Activated CD8-positive, alpha-beta memory T cell treated with anti-CD3 and anti-CD28 coated beads for 48 hours (primary cell): Measurements from ENCODE around the gene NAT8L.

Experiments used
- DNase-seq, 3 experiments: peaks; one replicate each; pipeline ENCODE4 v3.0.0-alpha.2; 2020; ENCODE audit warnings: low read depth in 2 of 3, low spot score in 2 of 3

The NAT8L gene

DNA sequence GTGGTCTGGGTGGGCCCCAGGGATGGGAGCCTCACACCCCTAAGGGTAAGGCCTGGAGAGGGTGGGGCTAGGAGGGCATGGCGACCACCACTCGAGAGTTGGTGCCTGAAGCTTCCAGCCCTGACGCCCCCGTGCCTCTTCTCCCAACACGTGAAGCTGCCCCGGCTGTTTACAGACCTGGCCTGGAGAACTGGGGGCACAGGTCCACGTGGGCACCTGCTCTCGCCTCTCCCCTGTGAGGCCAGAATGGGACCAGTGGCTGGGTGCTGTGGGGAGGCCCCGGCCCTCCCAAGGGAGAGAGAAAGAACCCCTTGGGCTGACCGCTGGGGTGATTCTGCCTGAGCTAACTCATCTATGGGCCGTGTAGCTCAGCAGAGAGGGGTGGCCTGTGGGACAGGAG, 15.5 kb downstream of the NAT8L start:
- DNase-seq, result no peak

- DNase-seq, result no peak
Observed at GRCh38 chr4:2075171-2075986, 16.3 kb downstream of the NAT8L start.

DNA sequence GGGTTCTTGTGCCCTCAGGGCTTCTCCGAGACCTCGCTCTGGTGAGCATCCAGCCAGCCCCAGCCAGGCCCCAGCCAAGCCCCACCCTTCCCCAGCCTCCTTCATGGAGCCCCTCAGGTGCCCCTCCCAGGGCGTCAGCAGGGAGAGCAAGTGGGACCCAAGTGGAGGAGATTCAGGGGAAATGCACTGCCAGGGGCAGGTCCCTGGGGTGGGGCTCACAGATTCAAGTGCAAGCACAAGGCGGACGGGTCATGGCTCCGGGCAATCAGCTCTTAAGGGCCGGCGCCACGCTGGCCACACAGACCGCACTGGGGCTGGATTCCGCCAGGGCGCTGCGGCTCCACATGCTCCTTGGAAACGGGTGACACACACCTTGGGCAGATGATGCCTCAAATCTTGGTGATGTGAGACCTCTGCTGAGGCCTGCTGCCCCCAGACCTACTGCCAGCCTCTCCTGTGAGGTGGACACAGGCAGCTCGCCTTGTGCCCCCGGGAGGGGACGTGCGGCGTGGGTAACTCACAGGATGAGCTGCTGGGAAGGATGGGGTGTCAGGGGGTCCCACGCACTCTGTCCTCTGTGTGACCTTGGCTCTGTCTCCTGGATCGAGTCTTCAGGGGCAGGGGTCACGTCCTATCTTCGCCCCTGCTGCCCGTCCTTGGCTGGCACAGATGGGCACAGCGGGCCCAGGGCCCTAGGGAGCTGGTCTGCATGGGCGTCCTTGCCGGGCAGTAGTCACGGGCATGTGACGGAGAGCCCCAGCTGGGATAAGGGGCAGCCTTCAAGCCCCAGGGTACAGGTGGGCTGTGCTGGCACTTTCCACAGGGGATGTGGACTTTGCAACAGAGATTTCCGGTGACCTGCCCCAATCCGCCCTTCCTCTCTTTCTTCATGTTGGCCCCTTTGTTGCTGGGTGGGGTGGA, 17.1 kb downstream of the NAT8L start:
- DNase-seq, result no peak

GRCh38 chr4:2076908-2077536, 17.9 kb downstream of the NAT8L start:
- no peak for DNase-seq

DNA sequence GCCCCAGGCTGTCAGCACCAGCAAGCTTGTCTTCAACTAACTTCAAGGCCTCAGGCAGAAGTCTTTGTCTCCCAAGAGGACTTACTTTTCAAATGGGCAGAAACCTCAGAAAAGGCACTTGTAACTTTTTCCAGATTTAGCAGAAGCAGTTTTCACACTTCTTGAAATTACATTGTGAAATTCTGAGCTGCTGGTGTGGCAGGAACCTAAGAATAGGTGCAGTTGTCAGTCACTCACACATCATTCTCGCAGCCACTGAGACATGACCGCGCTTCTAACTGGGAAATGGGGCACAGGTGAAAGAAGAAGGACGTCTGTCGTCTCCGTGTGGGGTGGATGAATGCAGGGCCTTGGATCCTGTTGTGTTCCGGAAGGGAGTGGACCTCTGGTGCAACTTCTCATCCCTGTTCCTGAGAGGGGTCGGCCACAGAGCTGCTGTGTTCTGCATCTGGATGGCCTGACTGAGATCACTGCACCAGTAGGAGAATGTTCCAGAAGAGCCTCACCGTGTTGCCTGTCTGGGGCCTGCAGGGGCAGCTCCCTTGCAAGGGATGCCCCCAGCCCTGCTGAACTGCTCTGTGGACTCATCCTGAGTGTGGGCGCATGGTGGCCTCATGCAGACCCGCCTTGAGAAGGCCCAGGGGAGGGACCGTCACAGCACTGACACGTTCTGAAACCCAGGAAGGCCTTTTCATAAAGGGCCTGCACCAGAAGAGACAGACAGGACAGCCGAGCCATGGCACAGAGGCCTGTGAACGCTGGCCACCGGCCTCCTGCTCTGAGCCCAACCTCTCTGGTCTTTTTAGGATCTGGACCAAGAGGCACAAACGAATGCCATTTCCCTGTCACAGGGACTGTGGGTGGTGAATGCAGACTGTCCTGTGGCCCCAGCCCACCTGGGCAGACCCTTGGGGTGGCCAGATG, 18.7 kb downstream of the NAT8L start:
- no peak for DNase-seq

DNA sequence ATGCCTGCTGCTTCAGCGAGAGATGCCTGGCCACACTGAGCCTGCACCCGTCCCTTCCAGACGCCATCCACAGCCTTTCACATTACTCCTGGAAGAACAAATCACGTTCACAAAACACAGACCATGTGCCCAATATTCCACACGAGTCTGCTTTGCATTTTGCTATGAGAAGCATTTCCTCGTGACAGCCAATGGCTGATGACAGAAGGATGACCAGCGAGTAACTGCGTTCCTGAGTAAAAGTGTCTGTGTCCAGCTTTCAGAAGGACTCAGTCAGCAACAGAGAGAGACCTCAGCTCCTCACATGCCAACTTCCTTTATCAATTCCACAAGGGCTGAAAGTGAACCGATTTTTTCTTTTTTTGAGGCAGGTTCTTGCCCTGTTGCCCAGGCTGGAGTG, 19.5 kb downstream of the NAT8L start:
- DNase-seq, result no peak

DNA sequence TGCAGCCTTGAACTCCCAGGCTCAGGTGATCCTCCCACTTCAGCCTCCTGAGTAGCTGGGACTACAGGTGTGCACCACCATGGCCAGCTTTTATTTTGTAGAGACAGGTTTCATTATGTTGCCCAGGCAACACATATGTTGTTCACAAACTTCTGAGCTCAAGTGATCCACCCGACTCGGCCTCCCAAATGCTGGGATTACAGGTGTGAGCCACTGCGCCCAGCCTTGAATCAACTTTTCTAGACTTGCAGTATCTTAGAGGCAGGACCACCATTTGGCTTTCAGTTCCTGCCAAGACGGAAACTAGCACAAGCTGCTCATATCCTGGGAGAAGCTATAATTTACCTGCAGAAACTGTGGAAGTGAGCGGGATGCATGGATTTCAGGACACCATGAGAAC, 19.9 kb downstream of the NAT8L start:
- DNase-seq, result no peak

- no peak for DNase-seq
Observed at GRCh38 chr4:2079926-2080325, 20.8 kb downstream of the NAT8L start.

DNA sequence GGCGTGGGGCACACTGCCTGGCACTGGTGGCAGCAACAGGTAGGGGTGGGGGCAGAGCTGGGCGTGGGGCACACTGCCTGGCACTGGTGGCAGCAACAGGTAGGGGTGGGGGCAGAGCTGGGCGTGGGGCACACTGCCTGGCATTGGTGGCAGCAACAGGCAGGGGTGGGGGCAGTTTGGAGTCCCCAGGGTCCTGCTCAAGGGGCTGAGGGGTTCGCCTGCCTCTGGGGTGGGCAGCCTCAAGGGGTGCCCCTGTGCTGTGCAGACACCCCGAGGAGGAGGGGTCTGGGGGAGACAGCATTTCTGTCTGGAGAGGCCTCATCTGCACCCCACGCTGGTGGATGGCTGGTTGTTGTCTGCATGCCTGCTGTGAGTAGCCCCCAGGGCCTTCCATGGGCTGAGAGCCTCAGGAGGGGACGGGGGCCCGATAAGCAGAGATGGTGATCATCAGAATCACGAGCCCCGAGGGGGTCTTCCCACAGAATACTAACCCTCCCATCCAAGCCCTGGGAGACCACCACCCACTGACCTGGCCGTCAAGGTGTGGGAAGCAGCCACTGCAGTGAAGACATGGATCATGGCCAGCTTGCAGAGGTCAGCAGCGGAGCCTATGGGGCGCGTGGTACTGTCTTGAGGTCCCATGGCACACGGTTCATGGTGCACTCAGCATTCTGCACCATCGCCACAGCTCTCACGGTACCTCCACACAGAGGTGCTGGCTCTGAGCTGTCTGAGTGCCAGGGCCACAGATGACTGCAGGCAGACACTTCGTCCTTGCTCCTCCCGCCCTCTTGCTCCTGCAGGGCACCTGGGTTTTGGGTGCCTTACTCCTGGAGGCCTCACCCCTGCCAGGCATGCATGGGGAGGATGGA, 21.5 kb downstream of the NAT8L start:
- DNase-seq, result no peak

DNA sequence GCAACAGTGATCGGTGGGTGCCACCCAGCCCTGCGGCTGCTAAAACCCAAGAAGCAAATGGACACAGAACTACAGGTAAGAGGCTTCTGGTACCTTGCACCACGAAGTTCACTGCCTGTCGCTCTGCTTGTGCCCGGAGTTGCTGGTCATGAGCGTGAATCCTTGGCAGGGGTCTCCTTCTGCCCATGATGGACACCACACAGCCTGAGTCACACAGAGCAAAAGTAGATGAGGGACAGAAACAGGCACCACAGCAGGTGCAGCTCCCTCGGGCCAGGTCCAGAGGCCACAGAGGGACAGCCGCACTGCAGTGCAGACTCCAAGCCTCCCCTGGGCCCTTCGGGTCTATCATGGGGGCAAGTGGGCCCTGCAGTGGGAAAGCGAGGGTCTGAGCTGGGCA, 22.4 kb downstream of the NAT8L start:
- no peak for DNase-seq

DNA sequence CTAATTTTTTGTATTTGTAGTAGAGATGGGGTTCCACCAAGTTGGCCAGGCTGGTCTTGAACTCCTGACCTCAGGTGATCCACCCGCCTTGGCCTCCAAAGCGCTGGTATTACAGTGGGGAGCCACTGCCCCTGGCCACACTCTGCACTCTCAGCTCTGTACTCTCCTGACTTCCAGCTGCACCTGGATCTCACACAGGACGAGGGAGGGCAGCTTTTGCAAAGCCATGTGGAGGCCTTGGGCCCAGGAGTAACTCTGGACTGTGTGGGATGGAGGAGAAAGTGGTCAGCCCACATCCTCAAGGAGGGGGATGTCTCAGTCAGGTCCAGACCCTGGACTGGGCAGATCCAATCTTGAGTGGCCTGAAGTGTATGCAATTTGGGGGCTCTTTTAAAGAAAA, 23.0 kb downstream of the NAT8L start:
- no peak for DNase-seq

DNA sequence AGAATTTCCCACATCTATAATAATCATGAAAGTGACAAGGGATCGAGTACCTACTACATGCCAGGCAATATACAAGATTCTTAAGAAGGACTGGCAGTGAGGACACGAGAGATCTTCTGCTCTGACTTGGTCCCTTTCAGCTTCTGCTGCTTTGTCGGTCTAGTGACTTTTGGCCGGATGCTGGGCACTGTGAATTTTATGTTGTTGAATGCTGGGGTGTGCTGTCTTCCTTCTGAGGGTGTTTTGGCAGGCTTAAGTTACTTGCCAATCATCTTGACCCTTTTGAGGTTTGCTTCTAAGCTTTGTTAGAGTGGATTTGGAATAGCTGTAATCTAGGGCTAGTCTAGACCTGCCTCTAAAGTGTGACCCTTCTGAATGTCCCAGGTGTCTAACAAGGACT, 23.5 kb downstream of the NAT8L start:
- DNase-seq, result no peak

- no peak for DNase-seq
Observed at GRCh38 chr4:2083116-2083825, 24.1 kb downstream of the NAT8L start.

GRCh38 chr4:2083826-2084160, 24.7 kb downstream of the NAT8L start:
- DNase-seq, result no peak

DNA sequence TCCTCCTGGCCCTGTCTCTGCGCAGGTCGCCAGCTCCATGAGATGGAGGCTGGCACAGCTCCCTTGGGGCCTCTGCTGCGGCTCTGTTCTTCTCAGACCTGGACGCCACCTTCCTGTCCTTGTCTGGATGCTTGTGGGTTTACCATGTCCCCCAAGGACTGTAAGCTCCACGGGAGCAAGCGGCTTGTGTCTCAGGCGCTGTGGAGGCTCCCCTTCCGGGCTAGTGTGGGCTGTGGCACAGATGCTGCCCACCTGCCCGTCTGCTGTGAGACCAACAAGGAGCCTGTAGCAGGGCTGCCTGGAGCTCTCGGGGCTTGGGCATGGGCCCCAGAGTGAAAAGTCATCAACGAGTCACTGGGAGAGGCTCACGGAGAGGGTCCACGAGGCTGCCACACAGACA, 25.2 kb downstream of the NAT8L start:
- no peak for DNase-seq

GRCh38 chr4:2085496-2085901, 26.4 kb downstream of the NAT8L start:
- no peak for DNase-seq

- no peak for DNase-seq
Observed at GRCh38 chr4:2087170-2087569, 28.0 kb downstream of the NAT8L start.

- DNase-seq, result no peak
Observed at GRCh38 chr4:2089222-2089621, 30.1 kb downstream of the NAT8L start.

- DNase-seq, result no peak
Observed at GRCh38 chr4:2090642-2091041, 31.5 kb downstream of the NAT8L start.
